Regular cardiac myocyte (primary cell): ENCODE results near the gene KIR3DL3. TPM values are rescaled to one million over a fixed set of nuclear protein-coding genes. Genes with fewer than 3 reads are reported as not detected.

Source experiments
- total RNA-seq: library from RNA; depleted of rRNA; stranded (reverse); fragments of >200 nt; gene quantifications from 2 replicates; pipeline ENCODE4 v1.2.3, GENCODE V29; 2014

The KIR3DL3 gene
- total RNA-seq, result not detected in 2 replicates

GRCh38 chr19:54724142-54724541, at the start of gene KIR3DL3:
TSS of gene KIR3DL3 (plus strand) at chr19:54724442. CDS start at chr19:54724497, 55 bp downstream.

GRCh38 chr19:54738306-54738705, 14.1 kb downstream of the KIR3DL3 start, which contains the start of gene KIR2DL3:
TSS of gene KIR2DL3 (plus strand) at chr19:54738513. CDS start at chr19:54738546, 33 bp downstream.

DNA sequence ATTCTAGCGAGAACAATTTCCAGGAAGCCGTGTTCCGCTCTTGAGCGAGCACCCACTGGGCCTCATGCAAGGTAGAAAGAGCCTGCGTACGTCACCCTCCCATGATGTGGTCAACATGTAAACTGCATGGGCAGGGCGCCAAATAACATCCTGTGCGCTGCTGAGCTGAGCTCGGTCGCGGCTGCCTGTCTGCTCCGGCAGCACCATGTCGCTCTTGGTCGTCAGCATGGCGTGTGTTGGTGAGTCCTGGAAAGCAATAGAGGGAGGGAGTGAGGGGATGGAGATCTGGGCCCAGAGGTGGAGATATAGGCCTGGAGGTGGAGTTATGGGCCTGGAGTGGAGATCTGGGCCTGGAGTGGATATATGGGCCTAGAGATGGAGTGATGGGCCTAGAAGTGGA, 45.4 kb downstream of the KIR3DL3 start, which contains the start of gene KIR2DL1:
Gene KIR2DL1, plus strand, starts transcription at position 148 of the 400 bp plus-strand sequence. Its CDS starts 58 bp downstream, at position 206.

Other genes starting within 250 kb of the KIR3DL3 start
- not detected in 2 replicates for gene LAIR2, start 221.6 kb upstream of the KIR3DL3 start, total RNA-seq
- gene LILRA2, start 150.7 kb upstream of the KIR3DL3 start, total RNA-seq, result not detected in 2 replicates
- not detected in 2 replicates for gene LILRA1, start 130.8 kb upstream of the KIR3DL3 start, total RNA-seq
- gene LILRB1, start 94.0 kb upstream of the KIR3DL3 start, total RNA-seq, result not detected in 2 replicates
- not detected in 2 replicates for gene LILRB4, start 61.5 kb upstream of the KIR3DL3 start, total RNA-seq
- not detected in 2 replicates for gene KIR2DL3, start 14.1 kb downstream of the KIR3DL3 start, total RNA-seq
- not detected in 2 replicates for gene KIR2DL1, start 45.4 kb downstream of the KIR3DL3 start, total RNA-seq
- gene KIR2DL4, start 79.2 kb downstream of the KIR3DL3 start, total RNA-seq, result not detected in 2 replicates
- gene KIR3DL1, start 92.0 kb downstream of the KIR3DL3 start, total RNA-seq, result not detected in 2 replicates
- gene KIR2DS4, start 108.2 kb downstream of the KIR3DL3 start, total RNA-seq, result not detected in 2 replicates
- gene KIR3DL2, start 126.0 kb downstream of the KIR3DL3 start, total RNA-seq, result not detected in 2 replicates
- not detected in 2 replicates for gene FCAR, start 149.8 kb downstream of the KIR3DL3 start, total RNA-seq
- gene NCR1, start 181.7 kb downstream of the KIR3DL3 start, total RNA-seq, result not detected in 2 replicates
- gene NLRP7, start 223.1 kb downstream of the KIR3DL3 start, total RNA-seq, result not detected in 2 replicates
- gene NLRP2, start 241.9 kb downstream of the KIR3DL3 start, total RNA-seq, result 0.77 and 0.85 TPM in 2 replicates